Bone marrow (tissue), 2 donors: ENCODE results near the gene HMG20A.

Source experiments
- DNase-seq, 2 donors: peaks; one replicate each; lab custom pipeline; 2025; lab: John Stamatoyannopoulos, UW

HMG20A gene

GRCh38 chr15:77430213-77430612, 9.5 kb downstream of the HMG20A start:
- no peak for DNase-seq

- DNase-seq = no peak
These were observed 10.0 kb downstream of the HMG20A start for GRCh38 chr15:77430652-77431051.

- no peak for DNase-seq
These were observed 16.1 kb downstream of the HMG20A start for GRCh38 chr15:77436822-77437221.

GRCh38 chr15:77437264-77437663, 16.6 kb downstream of the HMG20A start:
- no peak for DNase-seq

GRCh38 chr15:77440378-77440999, 19.8 kb downstream of the HMG20A start:
- no peak for DNase-seq

- no peak for DNase-seq
These were observed 26.2 kb downstream of the HMG20A start for GRCh38 chr15:77446840-77447390.

GRCh38 chr15:77454265-77454664, 33.6 kb downstream of the HMG20A start:
- DNase-seq = no peak

GRCh38 chr15:77454951-77455350, 34.3 kb downstream of the HMG20A start:
- DNase-seq = no peak

GRCh38 chr15:77455696-77456321, 35.1 kb downstream of the HMG20A start:
- no peak for DNase-seq

GRCh38 chr15:77456746-77457145, 36.1 kb downstream of the HMG20A start:
- DNase-seq = no peak

GRCh38 chr15:77457191-77457904, 36.7 kb downstream of the HMG20A start:
- peak in 1 of 2 donors; percentile 1 for DNase-seq

- no peak for DNase-seq
These were observed 37.2 kb downstream of the HMG20A start for GRCh38 chr15:77457905-77458265.

GRCh38 chr15:77459031-77459430, 38.3 kb downstream of the HMG20A start:
- DNase-seq = no peak

- no peak for DNase-seq
These were observed 40.8 kb downstream of the HMG20A start for GRCh38 chr15:77461486-77461885.

GRCh38 chr15:77464129-77464865, 43.6 kb downstream of the HMG20A start:
- DNase-seq = no peak

GRCh38 chr15:77466521-77466920, 45.8 kb downstream of the HMG20A start:
- DNase-seq = no peak

GRCh38 chr15:77468896-77469295, 48.2 kb downstream of the HMG20A start:
- DNase-seq = no peak

- DNase-seq = no peak
These were observed 49.5 kb downstream of the HMG20A start for GRCh38 chr15:77470235-77470634.

- no peak for DNase-seq
These were observed 52.6 kb downstream of the HMG20A start for GRCh38 chr15:77473328-77473727.

GRCh38 chr15:77474310-77474988, 53.8 kb downstream of the HMG20A start:
- no peak for DNase-seq

- DNase-seq = no peak
These were observed 54.3 kb downstream of the HMG20A start for GRCh38 chr15:77475001-77475400.

- DNase-seq = no peak
These were observed 55.2 kb downstream of the HMG20A start for GRCh38 chr15:77475898-77476297.
